ENCODE measurements around the gene ZMYND10. TPM values are rescaled to one million over a fixed set of nuclear protein-coding genes. Genes with fewer than 3 reads are reported as not detected.

ZMYND10 gene
- total and polyA plus RNA-seq, 9 of the 15 experiments (the other 6 are each of a cell fraction or from before 2014, with no cell fraction given): 0.20 to 2.8 (median 0.70) TPM

- no peaks in the 10 kb centered on the region for H3K9me3 ChIP-seq (replicated peaks; ENCODE audit: control insufficient read depth, insufficient read depth, low read depth, low read length)
- peak overlapping the region; percentile 95 for H3K4me2 ChIP-seq (ENCODE audit: insufficient read depth, low read length)
- H3K36me3 ChIP-seq (ENCODE audit: control insufficient read depth, insufficient read depth, low read length): peaks cover 45% of the 10 kb centered on the region; the same call in 2 of the 3 replicates
- H3K27ac ChIP-seq (ENCODE audit: extremely low read depth, low read depth, low read length): no peak overlapping the region; the same call in 2 of the 3 replicates
- intact Hi-C loops (cut with micrococcal nuclease) (loop anchor here (5.0 kb wide), 1 partner anchor 256 kb away; the partner anchor contains the start of gene CISH), in situ Hi-C loops (cut with MboI) (no loop called here)
- ATAC-seq (peak; percentile 62), DNase-seq (ENCODE audit: extremely low read depth in 1 of 4, low spot score in 3 of 4) (peak in 3 of 4 experiments; percentile 38 to 80 (median 64)), FAIRE-seq (peak; percentile 84)
- WGBS (ENCODE audit: insufficient coverage, low coverage, missing lambda C conversion rate): 23% methylated on average over 5 of the region's 5 CpGs
- peaks cover 30 to 45% of the 10 kb centered on the region in 2 experiments; a peak in 4 of 5 replicates for H3K4me1 ChIP-seq (replicated peaks in 1 of 2; ENCODE audit: control insufficient read depth in 2 of 2, insufficient read depth in 2 of 2, low read length in 2 of 2)
- peak overlapping the region; percentile 62 for H3K4me3 ChIP-seq
- no peak overlapping the region for H2AFZ ChIP-seq (ENCODE audit: low read depth, low read length)
- POLR2A ChIA-PET: interaction anchor here (0.6 to 1.7 kb wide), 8 partner anchors 8 to 221 kb away, joined by 3 to 10 read pairs (median 3); partner anchors contain the start of gene HYAL1
- H3K9me1 ChIP-seq (ENCODE audit: control insufficient read depth, insufficient read depth, low read length): peaks cover 6% of the 10 kb centered on the region
- no peaks in the 10 kb centered on the region for H3K27me3 ChIP-seq (ENCODE audit: control insufficient read depth in 2 of 2, insufficient read depth in 2 of 2, low read length in 2 of 2)
- no TSS peak for BruUV-seq (replicated peaks)
- CTCF ChIA-PET (ENCODE audit: low intra/inter-chr PET ratio): no interaction called here
- peaks cover 31% of the 10 kb centered on the region; the same call in 1 of the 2 replicates for H4K20me1 ChIP-seq (replicated peaks; ENCODE audit: control insufficient read depth, insufficient read depth, low read length)
- peak overlapping the region; percentile 73 to 74; a peak in 2 of 4 replicates for H3K9ac ChIP-seq (ENCODE audit: insufficient read depth in 1 of 2, low read depth in 2 of 2, low read length in 2 of 2)
- H3K79me2 ChIP-seq (ENCODE audit: control insufficient read depth, insufficient read depth, low read length): peaks cover 46% of the 10 kb centered on the region
- TF ChIP-seq MEIS2 (IDR thresholded peaks at IDR 0.05; ENCODE audit: partially characterized antibody) (peak; percentile 14), ZNF707 (CRISPR knock-in tag; conservative IDR thresholded peaks at IDR 0.05) (0 out of 2 replicates have a peak, but pooled peaks have one; percentile 37), ZNF695 (CRISPR knock-in tag; IDR thresholded peaks at IDR 0.05) (no peak), ZNF274 (IDR thresholded peaks at IDR 0.05; ENCODE audit: borderline replicate concordance, low read depth, low read length) (no peak), NFE2L1 (tag; IDR thresholded peaks at IDR 0.05; ENCODE audit: borderline replicate concordance, low read depth) (no peak), PKNOX1 (IDR thresholded peaks at IDR 0.05) (peak; percentile 31; the same call in 1 of the 2 replicates), TAF9B (IDR thresholded peaks at IDR 0.05; ENCODE audit: partially characterized antibody) (no peak), MCM7 (IDR thresholded peaks at IDR 0.05) (no peak), SMAD2 (IDR thresholded peaks at IDR 0.05; ENCODE audit: low read depth, low read length) (no peak), SP1 (CRISPR knock-in tag; IDR thresholded peaks at IDR 0.05) (peak; percentile 34; the same call in 1 of the 2 replicates), ELF4 (CRISPR knock-in tag; IDR thresholded peaks at IDR 0.05) (0 out of 2 replicates have a peak, but pooled peaks have one; percentile 29), ZBTB8A (IDR thresholded peaks at IDR 0.05; ENCODE audit: partially characterized antibody) (no peak), HDAC1 (IDR thresholded peaks at IDR 0.05) (peak in 1 of 2 experiments; percentile 48; a peak in 1 of 4 replicates), ZNF445 (CRISPR knock-in tag; IDR thresholded peaks at IDR 0.05; ENCODE audit: low read depth) (no peak), PCBP1 (IDR thresholded peaks at IDR 0.05; ENCODE audit: low read depth, low read length, poor library complexity, severe bottlenecking) (no peak), NEUROD1 (IDR thresholded peaks at IDR 0.05; ENCODE audit: borderline replicate concordance, low read depth, low read length, partially characterized antibody) (no peak), SFPQ (IDR thresholded peaks at IDR 0.05; ENCODE audit: low read depth, low read length) (no peak), SPI1 (IDR thresholded peaks at IDR 0.05; ENCODE audit: borderline replicate concordance, low read depth, low read length) (peak; percentile 77)
- TF ChIP-seq, protein P1, sequence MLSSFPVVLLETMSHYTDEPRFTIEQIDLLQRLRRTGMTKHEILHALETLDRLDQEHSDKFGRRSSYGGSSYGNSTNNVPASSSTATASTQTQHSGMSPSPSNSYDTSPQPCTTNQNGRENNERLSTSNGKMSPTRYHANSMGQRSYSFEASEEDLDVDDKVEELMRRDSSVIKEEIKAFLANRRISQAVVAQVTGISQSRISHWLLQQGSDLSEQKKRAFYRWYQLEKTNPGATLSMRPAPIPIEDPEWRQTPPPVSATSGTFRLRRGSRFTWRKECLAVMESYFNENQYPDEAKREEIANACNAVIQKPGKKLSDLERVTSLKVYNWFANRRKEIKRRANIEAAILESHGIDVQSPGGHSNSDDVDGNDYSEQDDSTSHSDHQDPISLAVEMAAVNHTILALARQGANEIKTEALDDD (IDR thresholded peaks at IDR 0.05): peak; percentile 26; the same call in 1 of the 2 replicates
Observed at GRCh38 chr3:50356553-50356952, 11.0 kb upstream of the ZMYND10 start.

Data from K562 (cell line).